ENCODE measurements around the gene ABCC11.

The ABCC11 gene

DNA sequence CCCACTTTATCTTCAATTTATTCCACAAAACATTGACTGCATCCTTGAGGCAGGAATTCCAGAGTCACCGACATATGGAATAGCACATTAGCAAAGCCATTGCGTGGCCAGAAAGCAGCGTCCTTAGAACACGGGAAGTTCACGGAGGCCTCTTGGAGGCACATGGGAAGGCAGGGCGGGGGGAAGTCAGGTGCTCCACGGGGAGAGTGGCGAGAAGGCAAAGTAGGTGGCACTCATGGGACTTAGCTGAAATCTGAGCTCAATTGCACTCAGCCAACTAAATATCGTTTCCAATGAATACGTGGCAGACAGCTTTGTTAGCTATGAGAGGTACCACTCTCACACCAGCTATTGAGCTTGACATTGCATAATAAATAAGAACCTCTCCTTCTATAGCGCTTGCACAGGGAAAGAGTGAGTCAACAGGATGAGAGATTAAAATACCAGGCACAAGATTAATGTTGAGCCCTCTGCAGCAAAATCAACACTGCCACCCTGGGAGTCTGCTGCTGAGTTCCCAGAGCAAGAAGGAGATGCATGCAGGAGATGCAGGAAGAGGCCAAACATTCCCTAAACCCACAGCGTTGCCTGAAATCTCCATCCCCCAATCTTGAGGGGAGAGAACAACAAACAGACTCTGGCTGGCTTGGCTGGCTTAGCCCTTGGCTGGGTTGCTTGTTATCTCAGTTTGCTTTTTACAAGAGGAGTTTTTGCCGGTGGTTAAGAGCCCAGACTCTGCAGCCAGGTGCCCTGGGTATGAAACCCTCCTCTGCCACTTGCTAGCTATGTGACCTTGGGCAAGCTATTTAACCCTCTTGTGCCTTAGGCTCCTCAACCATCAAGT, 120.3 kb downstream of the ABCC11 start:
- peak; percentile 77 for DNase-seq

DNA sequence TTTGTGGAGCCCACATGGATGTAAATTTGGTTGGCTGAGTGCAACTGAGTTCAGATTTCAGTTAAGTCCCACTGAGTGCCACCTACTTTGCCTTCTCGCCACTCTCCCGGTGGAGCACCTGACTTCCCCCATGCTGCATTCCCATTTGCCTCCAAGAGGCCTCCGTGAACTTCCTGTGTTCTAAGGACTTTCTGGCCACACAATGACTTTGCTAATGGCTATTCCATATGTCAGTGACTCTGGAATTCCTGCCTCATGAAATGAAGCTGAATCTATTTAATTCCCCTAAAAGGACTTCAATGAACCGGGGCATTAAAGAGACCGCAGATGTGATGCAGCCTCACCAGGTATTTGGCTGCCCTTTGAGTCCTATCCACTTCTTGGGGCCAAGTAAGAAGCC, 121.5 kb downstream of the ABCC11 start:
- DNase-seq: no peak

DNA sequence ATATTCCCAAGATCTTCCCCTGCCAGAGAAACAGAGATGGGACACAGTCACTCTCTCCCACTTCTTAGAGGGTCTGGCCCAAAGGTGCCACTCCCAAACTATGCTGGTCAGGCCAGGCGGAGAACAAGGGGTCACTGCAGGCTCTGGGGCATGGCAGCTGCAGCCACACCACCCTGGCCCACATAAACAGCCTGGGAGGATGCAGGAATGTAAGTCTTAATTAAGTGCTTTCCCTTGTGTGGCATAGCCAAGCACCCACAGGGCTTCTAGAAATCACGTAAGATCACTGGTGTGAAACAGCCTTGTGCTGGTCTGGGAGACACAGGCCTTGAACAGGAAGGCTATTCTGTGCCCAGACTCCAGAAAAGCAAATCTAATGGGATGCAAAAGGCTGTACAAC, 123.1 kb downstream of the ABCC11 start:
- no peak for DNase-seq

DNA sequence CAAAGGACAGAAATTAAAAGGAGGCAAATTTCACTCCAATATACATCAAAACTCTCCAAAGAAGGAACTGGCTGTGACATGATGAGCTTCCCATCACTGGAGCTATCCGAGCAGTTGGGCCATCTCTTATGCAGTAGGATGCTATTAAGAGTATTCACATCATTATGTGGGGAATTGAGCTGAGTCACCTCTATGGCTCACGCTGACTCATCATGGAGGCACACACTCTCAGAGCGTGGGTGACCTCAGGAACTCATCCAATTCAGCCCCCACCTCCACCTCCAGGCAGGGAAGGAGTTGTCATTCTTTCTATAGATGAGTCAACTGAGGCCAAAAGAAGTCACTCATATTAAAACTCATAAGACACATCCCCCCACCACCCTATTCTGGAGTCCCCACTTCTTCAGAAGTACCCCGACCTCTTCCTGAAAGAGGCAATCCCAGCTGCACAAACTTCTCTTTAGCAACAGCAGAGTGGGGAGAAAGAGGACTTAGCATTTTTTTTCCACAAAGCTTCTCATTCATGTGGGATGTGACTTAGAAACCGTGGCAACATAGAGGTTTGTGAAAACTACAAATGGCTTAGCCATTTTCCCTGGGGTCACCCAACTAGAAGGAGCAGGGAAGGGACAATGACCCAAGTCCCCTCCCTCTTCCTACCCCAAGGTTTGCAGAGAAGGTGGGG, 124.1 kb downstream of the ABCC11 start:
- DNase-seq: no peak

DNA sequence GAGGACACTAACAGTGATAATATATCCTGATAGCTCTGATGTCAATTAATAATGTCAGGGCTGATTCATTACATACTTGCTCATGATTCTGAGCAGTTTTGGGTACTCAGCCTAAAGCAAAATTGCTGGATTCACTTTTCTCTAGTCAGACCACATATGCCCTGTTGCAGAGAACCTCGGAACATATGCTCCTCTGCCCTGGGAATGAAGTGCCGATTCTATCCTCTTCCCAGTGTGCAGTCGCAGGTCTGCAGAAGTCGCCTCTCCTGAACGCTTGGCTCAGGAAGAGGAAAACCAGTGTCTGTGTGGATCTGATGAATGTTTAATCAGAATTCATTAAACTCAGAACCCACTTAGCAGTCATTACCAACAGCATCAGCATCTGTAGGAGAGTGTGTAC, 126.1 kb downstream of the ABCC11 start:
- DNase-seq: no peak

DNA sequence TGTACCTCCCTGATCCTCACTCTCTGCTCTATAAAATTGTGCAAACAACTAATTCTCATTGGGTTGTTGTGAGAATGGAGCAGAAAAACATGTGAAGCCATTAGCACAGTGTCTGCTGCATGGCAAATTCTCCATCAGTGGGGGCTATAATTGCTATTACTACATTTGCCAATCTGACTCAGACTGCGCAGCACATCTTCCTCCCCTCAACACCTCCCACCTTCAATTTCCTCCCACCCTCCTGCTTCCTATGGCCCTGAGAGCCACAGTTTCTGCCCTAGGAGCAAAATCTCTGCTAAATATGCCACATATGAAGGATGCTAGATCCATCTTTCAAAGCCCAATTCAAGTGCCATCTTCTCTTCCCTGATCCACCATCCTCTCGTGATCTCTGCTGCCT, 128.5 kb downstream of the ABCC11 start:
- no peak for DNase-seq

DNA sequence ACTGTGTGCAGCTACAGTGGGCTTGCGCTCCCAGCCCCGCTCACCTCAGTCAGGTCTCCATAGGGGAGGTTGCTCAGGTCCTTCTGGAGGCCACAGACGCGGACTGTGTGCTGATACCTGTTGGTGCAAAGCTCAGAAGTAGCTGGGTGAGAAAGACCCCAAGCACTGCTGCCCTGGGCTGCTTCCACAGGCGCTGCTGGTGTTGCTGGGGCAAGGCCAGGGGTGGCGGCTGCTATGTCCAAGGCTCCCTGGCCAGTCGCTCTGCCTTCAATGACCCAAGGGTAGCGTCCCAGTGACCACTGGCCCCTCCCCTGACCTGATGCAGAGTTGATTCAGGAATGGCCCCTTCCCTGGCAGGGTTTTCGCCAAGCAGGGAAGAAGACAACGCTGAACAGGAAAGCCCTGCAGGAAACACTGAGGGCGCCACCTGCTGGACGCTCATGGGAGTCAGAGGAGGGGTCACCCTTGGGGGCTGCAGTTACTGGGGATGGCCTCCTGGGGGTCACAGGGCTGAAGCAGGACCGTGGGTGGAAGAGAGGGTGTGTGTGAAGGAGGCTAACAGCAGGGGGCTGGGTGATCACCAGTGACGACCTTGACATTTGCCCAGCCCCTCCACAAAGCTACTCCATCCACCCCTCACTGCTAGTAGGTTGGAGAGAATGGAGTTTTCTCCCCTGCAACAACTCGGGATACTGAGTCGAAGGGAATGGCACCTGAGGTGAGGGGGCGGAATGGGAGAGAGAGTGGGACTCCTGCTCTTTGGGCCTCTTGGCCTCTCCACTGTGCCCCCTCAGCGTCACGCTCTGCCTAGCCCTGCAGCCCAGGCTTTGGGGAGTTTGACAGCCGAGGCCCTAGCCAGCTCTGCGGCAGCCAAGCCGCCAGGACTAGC, 129.9 kb downstream of the ABCC11 start:
- DNase-seq: no peak

Data from NCI-H1436 treated with DMSO at 0.1 percent for 48 hours (cell line).